Brain pericyte (primary cell): Measurements from ENCODE around the gene LRRN1.

Source experiments
- DNase-seq: peaks from one replicate; pipeline ENCODE4 v3.0.0-alpha.2; 2012; ENCODE audit warnings: low read depth, low spot score

LRRN1 gene

DNA sequence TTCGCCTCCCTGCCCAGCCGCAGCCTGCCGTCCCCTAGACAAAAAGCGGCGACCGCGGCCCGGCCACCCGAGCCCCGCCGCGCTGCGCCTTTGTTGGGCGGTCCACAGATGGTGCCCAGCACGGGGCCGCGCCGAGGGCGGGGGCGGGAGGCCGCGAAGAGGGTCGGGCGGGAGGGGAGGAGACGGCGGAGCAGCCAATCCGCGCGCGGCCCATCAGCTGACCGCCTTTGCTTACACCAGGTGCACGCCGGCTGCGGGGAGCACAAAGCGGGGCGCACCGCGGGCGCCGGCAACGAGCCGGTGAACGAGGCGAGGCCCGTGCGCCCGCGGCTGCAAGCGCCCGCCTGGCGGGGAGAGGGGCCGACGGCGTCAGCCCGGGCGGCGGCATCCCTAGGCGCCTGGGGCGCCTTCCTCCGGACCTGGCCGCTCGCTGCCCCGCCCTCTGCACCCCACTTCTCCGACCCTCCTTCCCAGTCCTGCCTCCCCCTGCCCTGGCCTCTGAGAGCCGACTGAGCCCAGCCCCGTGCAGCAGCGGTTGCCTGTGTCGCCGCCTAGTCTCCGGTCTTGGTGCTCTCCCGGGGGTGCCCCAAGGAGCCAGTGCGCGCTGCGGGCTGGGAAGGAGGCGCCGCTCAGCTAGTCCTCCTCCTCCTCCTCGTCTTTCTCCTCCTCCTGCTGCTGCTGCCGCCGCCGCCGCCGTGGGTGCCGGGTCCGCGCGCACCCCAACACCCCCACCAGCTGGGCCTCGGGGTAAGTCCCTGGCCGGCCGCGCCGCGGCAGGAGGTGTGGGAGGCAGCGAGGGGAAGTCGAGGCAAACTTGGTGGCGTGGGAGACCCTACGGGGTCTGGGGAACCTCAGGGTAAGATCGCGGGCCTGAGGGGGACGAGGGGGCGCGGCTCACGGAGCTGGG is at the start of gene LRRN1:
Gene LRRN1 (plus strand): TSS at position 259 of the 907 bp plus-strand sequence. CDS start 45,211 bp downstream, outside the sequence.
- no peak for DNase-seq

GRCh38 chr3:3753416-3753815 is 45.8 kb upstream of the LRRN1 start:
- DNase-seq = no peak

- DNase-seq = no peak
These were observed 33.6 kb upstream of the LRRN1 start for GRCh38 chr3:3765661-3766060.

DNA sequence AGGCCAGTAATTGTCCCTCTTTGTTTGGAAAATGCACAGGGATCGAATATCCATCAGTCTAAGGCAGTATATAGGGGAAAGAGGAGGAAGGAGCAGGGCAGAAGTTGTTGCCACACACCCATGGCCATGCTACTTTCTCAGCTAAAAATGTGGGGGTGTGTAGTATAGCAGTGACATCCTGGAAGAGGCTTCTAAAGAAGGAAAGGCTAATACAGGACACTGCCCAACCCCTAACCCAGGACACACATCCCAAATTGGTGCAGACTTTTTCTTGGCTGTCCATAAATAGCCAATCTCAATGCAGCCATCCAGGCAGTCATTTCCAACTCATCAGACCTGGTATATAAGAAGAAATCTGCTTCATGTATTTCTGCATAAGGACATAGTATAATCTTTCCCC is 33.1 kb upstream of the LRRN1 start:
- DNase-seq = no peak

DNA sequence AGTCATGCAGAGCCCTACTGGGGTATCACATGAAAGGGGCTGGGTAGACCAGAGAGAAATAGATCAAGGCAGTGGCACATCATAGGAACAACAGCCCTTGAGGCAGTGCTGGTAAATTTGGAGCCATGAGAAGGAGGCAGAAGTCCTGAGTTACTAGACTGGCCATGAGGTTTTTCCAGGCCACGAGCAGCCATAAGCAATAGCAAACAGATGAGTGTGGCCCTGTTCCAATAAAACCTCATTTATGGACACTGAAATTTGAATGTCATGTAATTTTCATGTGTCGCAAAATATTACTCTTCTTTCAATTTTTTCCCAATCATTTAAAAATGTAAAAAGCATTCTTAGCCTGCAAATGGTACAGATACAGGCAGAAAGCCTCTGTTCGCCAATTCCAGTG is 28.1 kb upstream of the LRRN1 start:
- no peak for DNase-seq

GRCh38 chr3:3771567-3771966 is 27.7 kb upstream of the LRRN1 start:
- no peak for DNase-seq

DNA sequence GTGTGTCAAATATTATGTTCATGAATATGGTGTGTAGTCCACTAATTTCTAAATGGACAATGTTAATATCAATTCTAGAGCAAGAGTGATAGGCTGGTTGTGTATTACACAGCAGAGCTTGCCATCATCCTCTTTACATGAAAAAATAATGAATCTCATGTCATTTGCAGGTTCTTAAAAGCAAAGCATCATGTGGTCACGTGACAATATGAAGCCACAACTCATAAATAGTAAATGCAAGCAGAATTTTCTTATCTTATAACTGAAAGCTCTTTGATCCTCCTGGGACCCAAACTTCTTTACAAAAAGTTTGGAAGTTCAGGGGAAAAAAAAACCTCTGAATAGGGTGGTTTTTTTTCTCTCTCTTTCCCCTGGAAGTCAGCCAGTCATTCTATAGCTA is 26.9 kb upstream of the LRRN1 start:
- DNase-seq = no peak

GRCh38 chr3:3772920-3773319 is 26.3 kb upstream of the LRRN1 start:
- no peak for DNase-seq

DNA sequence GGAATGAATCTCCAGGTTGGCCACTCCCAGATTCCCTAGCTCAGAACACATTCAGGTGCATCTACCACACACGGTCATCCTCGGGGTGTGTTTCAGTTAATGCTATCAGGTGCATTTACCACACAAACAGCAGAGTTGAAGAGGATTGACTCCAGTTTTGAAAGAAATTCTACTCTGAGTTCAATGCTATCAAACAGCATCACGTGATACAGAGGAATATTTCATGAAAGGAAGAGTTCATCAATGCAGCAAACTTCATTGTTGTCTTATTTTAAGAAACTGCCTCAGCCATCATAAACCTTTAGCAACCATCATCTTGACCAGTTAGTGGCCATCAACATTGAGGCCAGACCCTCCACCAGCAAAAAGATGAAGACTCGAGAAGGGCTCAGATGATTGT is 22.6 kb upstream of the LRRN1 start:
- no peak for DNase-seq

GRCh38 chr3:3778216-3778615 is 21.0 kb upstream of the LRRN1 start:
- no peak for DNase-seq

DNA sequence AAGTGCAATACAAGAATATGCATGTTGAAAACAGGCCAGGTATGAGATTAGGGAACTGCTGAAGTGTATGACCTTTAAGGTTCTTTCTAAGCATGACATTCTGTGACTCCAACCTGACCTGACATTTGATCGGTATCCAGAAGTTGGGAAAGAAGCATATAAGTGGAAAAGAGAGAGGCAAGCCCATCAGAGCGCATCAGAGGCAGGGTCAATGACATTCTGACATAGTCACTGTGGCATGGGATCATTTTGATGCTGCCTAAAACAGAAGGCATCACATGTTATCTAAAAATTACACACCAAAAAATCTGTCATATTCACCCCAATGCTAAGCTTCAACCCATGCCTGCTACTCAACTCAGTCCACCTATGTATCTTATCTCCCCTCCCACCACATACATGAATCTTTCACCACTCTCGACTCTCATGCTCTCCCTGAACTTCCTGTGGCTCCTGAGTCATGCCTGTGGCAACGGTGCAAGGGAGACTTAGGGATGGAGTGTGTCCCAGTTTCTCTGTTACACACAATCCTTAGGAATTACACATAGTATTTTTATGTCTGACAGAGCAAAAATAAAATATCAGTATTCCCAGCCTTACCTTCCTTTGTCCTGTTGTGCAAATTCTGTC is 20.5 kb upstream of the LRRN1 start:
- no peak for DNase-seq

DNA sequence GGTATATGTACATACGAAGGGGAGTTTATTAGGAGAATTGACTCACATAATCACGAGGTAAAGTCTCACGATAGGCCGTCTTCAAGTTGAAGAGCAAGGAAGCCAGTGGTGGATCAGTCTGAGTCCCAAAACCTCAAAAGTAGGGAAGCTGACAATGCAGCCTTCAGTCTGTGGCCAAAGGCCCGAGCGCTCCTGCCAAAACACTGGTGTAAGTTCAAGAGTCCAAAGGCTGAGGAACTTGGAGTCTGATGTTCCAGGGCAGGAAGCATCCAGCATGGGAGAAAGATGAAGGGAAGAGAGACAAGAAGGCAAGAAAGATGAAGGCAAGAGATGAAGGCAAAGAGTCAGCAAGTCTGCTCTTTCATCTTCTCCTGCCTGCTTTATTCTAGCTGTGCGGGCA is 16.8 kb upstream of the LRRN1 start:
- DNase-seq = no peak

- no peak for DNase-seq
These were observed 16.0 kb upstream of the LRRN1 start for GRCh38 chr3:3783210-3783609.

GRCh38 chr3:3783696-3784095 is 15.5 kb upstream of the LRRN1 start:
- DNase-seq = no peak

GRCh38 chr3:3792391-3792790 is 6.8 kb upstream of the LRRN1 start:
- no peak for DNase-seq

- DNase-seq = no peak
These were observed 559 bp upstream of the LRRN1 start for GRCh38 chr3:3798631-3799113.

- no peak for DNase-seq
These were observed 837 bp downstream of the LRRN1 start for GRCh38 chr3:3800080-3800455.

- DNase-seq = no peak
These were observed 1.7 kb downstream of the LRRN1 start for GRCh38 chr3:3800685-3801493.

GRCh38 chr3:3801494-3801841 is 2.2 kb downstream of the LRRN1 start:
- no peak for DNase-seq

DNA sequence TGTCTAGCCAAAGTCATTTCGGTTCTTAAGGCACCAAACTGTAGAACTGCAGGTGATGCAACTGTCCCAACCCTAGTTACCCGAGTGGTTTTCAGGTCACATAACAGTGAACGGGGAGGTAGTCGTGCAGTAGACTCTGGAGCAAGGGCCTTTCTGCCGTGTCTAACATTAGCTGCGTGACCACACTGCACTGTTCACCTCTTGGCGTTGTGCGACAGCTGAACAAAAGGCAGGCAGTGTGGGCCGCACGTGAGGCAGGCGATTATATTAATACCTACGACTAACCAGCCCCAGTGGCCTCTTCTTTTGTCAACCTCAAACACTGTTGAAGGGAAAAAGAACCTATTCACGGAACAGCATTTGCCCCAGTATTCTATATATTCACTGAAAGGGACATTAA is 2.8 kb downstream of the LRRN1 start:
- DNase-seq = no peak

DNA sequence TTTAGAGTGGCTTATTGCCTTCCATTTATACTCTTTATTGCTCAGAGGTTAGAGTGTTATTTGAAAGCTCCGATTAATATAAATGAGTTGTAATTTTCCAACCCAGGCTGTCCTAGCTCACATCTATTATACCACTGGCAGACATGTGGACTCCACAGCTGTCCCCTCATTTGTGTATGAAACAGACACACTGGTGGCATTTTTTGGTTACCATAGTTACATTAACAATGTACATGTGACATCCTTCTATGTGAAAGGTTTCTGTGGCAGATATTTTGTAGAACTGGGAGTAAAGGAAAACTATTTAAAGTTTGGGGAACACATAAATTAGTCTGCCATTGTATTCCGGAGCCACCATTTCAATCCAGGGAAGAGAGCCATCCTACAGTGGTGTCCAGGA is 5.3 kb downstream of the LRRN1 start:
- no peak for DNase-seq

DNA sequence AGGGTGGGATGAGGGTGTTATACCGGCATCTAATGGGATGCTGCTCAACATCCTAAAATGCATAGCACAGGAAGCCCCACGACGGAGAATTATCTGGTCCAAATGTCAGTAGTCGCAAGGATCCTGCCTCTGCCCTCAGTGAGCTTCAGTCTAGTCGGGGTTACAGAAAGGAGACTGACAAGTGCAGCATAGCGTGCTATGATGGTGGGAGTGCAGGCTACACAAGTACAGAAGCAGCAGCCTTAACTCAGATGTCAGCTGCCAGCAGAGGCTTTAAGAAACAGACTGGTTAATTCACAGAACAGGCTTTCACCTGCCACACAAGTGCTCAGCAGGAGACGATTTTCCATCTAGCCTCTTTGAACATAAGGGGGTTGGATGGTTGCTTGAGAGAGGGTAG is 6.9 kb downstream of the LRRN1 start:
- no peak for DNase-seq
